HEK293T (cell line): ENCODE results near the gene TANK.

Experiments used
- ARNT ChIP-seq: fragments of 450-650 bp; IDR thresholded peaks from 2 replicates; pipeline ENCODE4 v1.6.1; 2017; ENCODE audit warnings: mild to moderate bottlenecking
- BHLHE40 ChIP-seq: fragments of 450-650 bp; IDR thresholded peaks from 2 replicates; pipeline ENCODE4 v1.6.1; 2016; ENCODE audit warnings: mild to moderate bottlenecking, moderate library complexity, borderline replicate concordance
- CTBP1 ChIP-seq: fragments of 450-650 bp; IDR thresholded peaks from 2 replicates; pipeline ENCODE4 v1.6.1; 2016; ENCODE audit warnings: borderline replicate concordance
- ELF4 ChIP-seq: fragments of 450-650 bp; IDR thresholded peaks from 2 replicates; pipeline ENCODE4 v1.6.1; 2017; ENCODE audit warnings: antibody characterized with exemption
- FOXA1 ChIP-seq: fragments of 450-650 bp; IDR thresholded peaks from 2 replicates; pipeline ENCODE4 v1.6.1; 2016; ENCODE audit warnings: mild to moderate bottlenecking
- FOXK2 ChIP-seq: fragments of 450-650 bp; IDR thresholded peaks from 2 replicates; pipeline ENCODE4 v1.6.1; 2016; ENCODE audit warnings: mild to moderate bottlenecking
- FOXM1 ChIP-seq: fragments of 450-650 bp; IDR thresholded peaks from 2 replicates; pipeline ENCODE4 v1.6.1; 2017; ENCODE audit warnings: mild to moderate bottlenecking, borderline replicate concordance
- L3MBTL2 ChIP-seq: fragments of 450-650 bp; conservative IDR thresholded peaks from 2 replicates; pipeline ENCODE4 v1.6.1; 2016; ENCODE audit warnings: mild to moderate bottlenecking
- NFRKB ChIP-seq: fragments of 450-650 bp; IDR thresholded peaks from 2 replicates; pipeline ENCODE4 v1.6.1; 2016; ENCODE audit warnings: mild to moderate bottlenecking, moderate library complexity
- SP1 ChIP-seq: fragments of 450-650 bp; IDR thresholded peaks from 2 replicates; pipeline ENCODE4 v1.6.1; 2017
- SUZ12 ChIP-seq: fragments of 450-650 bp; IDR thresholded peaks from 2 replicates; pipeline ENCODE4 v1.6.1; 2016; ENCODE audit warnings: mild to moderate bottlenecking
- TARDBP ChIP-seq: fragments of 450-650 bp; IDR thresholded peaks from 2 replicates; pipeline ENCODE4 v1.6.1; 2016
- ZNF384 ChIP-seq: fragments of 450-650 bp; IDR thresholded peaks from 2 replicates; pipeline ENCODE4 v1.6.1; 2016

- TF ChIP-seq SUZ12 (no peak), SP1 (no peak), FOXK2 (no peak), BHLHE40 (no peak), ELF4 (no peak), FOXM1 (no peak), FOXA1 (no peak), CTBP1 (no peak), L3MBTL2 (no peak), ZNF384 (no peak), ARNT (no peak), NFRKB (no peak), TARDBP (no peak)
Measured at GRCh38 chr2:161147856-161148255, 12.4 kb upstream of the TANK start.
